Tibial artery (tissue), 4 donors: ENCODE data around the gene MYO5A.
"Not testable (repeated sequence)": the region's sequence is repeated elsewhere in the genome, so short reads cannot be mapped to it uniquely, and the experiment has no call there.

Experiments
- DNase-seq, 2 donors: peaks; one replicate each; pipeline ENCODE4 v3.0.0-alpha.2; 2019
- H3K27ac ChIP-seq, 2 donors: fragments of 200-600 bp; sonication (generic) in 1 of 2; 1 replicate in 1 of 2; 2 replicates in 1 of 2; pipeline ENCODE4 v1.5.1; 2018 to 2019; ENCODE audit warnings: mild to moderate bottlenecking in 1 of 2
- H3K27me3 ChIP-seq, 2 donors: fragments of 200-600 bp; sonication (generic) in 1 of 2; one replicate each; pipeline versions ENCODE4 v1.5.1 to v1.6.0; 2016 to 2019
- H3K36me3 ChIP-seq, 3 donors: fragments of 200-600 bp; sonication (generic) in 2 of 3; one replicate each; pipeline ENCODE4 v1.5.1; 2016 to 2019; ENCODE audit warnings: mild to moderate bottlenecking in 2 of 3
- H3K4me1 ChIP-seq, 4 donors: fragments of 200-600 bp; sonication (generic) in 2 of 4; 1 replicate in 3 of 4; 2 replicates in 1 of 4; pipeline ENCODE4 v1.5.1; 2016 to 2019
- H3K4me3 ChIP-seq, 2 donors: fragments of 200-600 bp; sonication (generic) in 1 of 2; 1 replicate in 1 of 2; 2 replicates in 1 of 2; pipeline ENCODE4 v1.5.1; 2018 to 2019; ENCODE audit warnings: mild to moderate bottlenecking in 2 of 2
- H3K9me3 ChIP-seq, 3 donors: fragments of 200-600 bp; sonication (generic) in 1 of 3; one replicate each; pipeline ENCODE4 v1.5.1; 2016 to 2019
- intact Hi-C: fragments of 100-400 bp; cut with DNase I; formaldehyde crosslinking; loops from one replicate; pipeline ENCODE4 v1.15.0; 2023; ENCODE audit warnings: low total_unique reads
- TF ChIP-seq, protein P1 (sequence below), 2 experiments: fragments of 200-600 bp in 1 of 2; fragments of 450-650 bp in 1 of 2; IDR thresholded peaks; one replicate each; pipeline ENCODE4 v1.5.1; 2017 to 2019; ENCODE audit warnings: antibody characterized with exemption in 2 of 2, mild to moderate bottlenecking in 1 of 2, moderate library complexity in 1 of 2

MYO5A gene

GRCh38 chr15:52463638-52464037 is 65.0 kb downstream of the MYO5A start:
- TF ChIP-seq, protein P1, sequence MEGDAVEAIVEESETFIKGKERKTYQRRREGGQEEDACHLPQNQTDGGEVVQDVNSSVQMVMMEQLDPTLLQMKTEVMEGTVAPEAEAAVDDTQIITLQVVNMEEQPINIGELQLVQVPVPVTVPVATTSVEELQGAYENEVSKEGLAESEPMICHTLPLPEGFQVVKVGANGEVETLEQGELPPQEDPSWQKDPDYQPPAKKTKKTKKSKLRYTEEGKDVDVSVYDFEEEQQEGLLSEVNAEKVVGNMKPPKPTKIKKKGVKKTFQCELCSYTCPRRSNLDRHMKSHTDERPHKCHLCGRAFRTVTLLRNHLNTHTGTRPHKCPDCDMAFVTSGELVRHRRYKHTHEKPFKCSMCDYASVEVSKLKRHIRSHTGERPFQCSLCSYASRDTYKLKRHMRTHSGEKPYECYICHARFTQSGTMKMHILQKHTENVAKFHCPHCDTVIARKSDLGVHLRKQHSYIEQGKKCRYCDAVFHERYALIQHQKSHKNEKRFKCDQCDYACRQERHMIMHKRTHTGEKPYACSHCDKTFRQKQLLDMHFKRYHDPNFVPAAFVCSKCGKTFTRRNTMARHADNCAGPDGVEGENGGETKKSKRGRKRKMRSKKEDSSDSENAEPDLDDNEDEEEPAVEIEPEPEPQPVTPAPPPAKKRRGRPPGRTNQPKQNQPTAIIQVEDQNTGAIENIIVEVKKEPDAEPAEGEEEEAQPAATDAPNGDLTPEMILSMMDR (IDR thresholded peaks at IDR 0.05) = no peak

DNA sequence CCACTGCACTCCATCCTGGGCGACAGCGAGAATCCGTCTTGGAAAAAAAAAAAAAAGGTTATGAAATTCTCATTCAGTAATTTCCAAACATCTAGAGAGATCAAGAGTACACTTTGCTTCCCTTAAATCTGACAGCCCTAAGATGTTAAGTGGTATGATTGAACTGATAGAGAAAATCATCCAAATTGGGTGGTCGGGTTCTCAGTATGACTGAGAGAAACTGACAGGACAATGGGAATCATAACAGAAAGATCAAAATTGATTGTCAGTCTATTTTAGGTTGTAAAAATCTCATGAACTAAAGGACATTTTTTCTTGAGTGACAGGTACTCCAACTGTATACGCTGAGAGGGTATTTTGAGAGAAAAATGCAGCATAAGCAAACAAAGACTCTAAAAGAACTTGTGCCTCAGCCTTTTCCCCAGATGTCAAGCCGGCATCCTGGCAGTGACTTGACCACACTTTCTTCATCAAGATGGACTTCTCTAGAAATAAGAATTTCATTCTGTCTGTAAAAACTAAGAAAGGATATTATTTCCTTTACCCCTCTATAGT is 65.8 kb downstream of the MYO5A start:
- H3K27me3 ChIP-seq = no peaks in the 10 kb centered on the region
- intact Hi-C loops = no loop called here
- DNase-seq = no peak
- no peak overlapping the region for H3K4me3 ChIP-seq
- no peak overlapping the region for H3K27ac ChIP-seq
- no peaks in the 10 kb centered on the region for H3K36me3 ChIP-seq
- no peaks in the 10 kb centered on the region for H3K4me1 ChIP-seq
- H3K9me3 ChIP-seq = peaks cover 0 to 6% (median 5%) of the 10 kb centered on the region in 3 donors
- TF ChIP-seq, protein P1 (IDR thresholded peaks at IDR 0.05) = no peak

More at GRCh38 chr15:52463638-52464037, 65.0 kb downstream of the MYO5A start:
- intact Hi-C loops = no loop called here
- Histone ChIP-seq H3K27ac (no peak overlapping the region), H3K4me3 (no peak overlapping the region), H3K27me3 (no peaks in the 10 kb centered on the region), H3K36me3 (no peaks in the 10 kb centered on the region), H3K4me1 (no peaks in the 10 kb centered on the region), H3K9me3 (peaks cover 0 to 10% (median 10%) of the 10 kb centered on the region in 3 donors)
- no peak for DNase-seq

GRCh38 chr15:52459701-52460100 is 69.0 kb downstream of the MYO5A start:
- H3K4me1 ChIP-seq, H3K27ac ChIP-seq, intact Hi-C loops, H3K9me3 ChIP-seq, H3K27me3 ChIP-seq, DNase-seq, H3K4me3 ChIP-seq, H3K36me3 ChIP-seq: not testable (repeated sequence)

DNA sequence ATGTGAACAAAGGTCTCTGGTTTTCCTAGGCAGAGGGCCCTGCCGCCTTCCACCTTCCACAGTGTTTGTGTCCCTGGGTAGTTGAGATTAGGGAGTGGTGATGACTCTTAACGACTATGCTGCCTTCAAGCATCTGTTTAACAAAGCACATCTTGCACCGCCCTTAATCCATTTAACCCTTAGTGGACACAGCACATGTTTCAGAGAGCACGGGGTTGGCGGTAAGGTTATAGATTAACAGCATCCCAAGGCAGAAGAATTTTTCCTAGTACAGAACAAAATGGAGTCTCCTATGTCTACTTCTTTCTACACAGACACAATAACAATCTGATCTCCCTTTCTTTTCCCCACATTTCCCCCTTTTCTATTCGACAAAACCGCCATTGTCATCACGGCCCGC is 69.4 kb downstream of the MYO5A start:
- H3K4me3 ChIP-seq, H3K27me3 ChIP-seq, H3K4me1 ChIP-seq, H3K36me3 ChIP-seq, H3K27ac ChIP-seq, intact Hi-C loops, DNase-seq, H3K9me3 ChIP-seq: not testable (repeated sequence)

DNA sequence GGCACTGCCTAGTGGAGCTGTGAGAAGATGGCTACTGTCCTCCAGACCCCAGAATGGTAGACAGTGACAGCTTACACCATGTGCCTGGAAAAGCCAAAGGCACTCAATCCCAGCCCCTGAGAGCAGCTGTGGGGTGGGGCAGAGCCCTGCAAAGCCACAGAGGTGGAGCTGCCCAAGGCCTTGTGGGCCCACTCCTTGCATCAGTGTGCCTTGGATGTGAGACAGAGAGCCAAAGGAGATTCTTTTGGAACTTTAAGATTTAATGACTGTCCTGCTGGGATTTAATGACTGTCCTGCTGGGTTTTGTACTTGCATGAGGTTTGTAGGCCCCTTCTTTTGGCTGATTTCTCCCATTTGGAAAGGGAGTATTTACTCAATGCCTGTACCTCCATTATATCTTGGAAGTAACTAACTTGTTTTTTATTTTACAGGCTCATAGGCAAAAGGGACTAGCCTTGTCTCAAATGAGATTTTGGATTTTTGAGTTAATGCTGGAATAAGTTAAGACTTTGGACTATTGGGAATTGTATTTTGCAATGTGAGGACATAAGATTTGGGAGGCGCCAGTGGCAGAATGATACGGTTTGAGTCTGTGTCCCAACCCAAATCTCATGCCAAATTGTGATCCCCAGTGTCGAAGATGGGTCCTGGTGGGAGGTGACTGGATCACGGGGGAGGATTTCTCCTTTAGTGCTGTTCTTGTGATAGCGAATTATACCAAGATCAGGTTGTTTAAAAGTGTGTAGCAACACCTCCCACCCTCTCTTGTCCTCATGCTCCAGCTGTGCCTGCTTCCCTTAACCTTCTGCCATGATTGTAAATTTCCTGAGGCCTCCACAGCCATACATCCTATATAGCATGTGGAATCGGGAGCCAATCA is 80.4 kb downstream of the MYO5A start:
- intact Hi-C loops = no loop called here
- TF ChIP-seq, protein P1 (IDR thresholded peaks at IDR 0.05) = no peak
- Histone ChIP-seq H3K4me1 (peaks cover 0 to 7% (median 0%) of the 10 kb centered on the region in 4 donors), H3K27me3 (no peaks in the 10 kb centered on the region), H3K27ac (no peak overlapping the region), H3K4me3 (no peak overlapping the region), H3K36me3 (no peaks in the 10 kb centered on the region), H3K9me3 (no peaks in the 10 kb centered on the region)
- peak in 1 of 2 donors; percentile 34 for DNase-seq

DNA sequence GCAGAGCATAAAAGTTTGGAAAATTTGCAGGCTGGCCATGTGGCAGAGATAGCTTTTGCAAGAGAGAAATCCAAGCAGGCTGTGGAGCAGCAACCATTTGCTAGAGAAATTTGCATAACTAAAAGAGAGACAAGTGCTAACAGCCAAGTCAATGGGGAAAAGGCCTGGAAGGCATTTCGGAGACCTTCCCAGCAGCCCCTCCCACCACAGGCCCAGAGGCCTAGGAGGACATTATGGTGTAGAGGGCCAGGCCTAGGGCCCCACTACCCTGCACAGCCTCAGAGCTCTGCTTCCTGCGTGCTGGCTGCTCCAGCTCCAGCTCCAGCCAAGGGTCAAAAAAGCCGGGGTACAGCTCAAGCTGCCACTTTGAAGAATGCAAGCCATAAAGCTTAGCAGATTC is 82.7 kb downstream of the MYO5A start:
- Histone ChIP-seq H3K9me3 (no peaks in the 10 kb centered on the region), H3K27me3 (no peaks in the 10 kb centered on the region), H3K4me1 (peaks cover 0 to 7% (median 0%) of the 10 kb centered on the region in 4 donors), H3K36me3 (no peaks in the 10 kb centered on the region), H3K4me3 (no peak overlapping the region), H3K27ac (no peak overlapping the region)
- intact Hi-C loops = no loop called here
- TF ChIP-seq, protein P1 (IDR thresholded peaks at IDR 0.05) = no peak
- no peak for DNase-seq
